Astrocyte (in vitro differentiated cells and primary cell): ENCODE results near the gene PDE3B.

Source experiments
- EZH2 ChIP-seq: IDR thresholded peaks from 2 replicates; pipeline ENCODE4 v1.6.1; 2012; ENCODE audit warnings: mild to moderate bottlenecking, low read length, inconsistent platforms; ENCODE audit not compliant: insufficient read depth
- TF ChIP-seq, protein P1 (sequence below): IDR thresholded peaks from 2 replicates; pipeline ENCODE4 v1.5.1; 2011; ENCODE audit warnings: low read depth, mild to moderate bottlenecking, inconsistent platforms, low read length, moderate library complexity; ENCODE audit not compliant: insufficient read depth

DNA sequence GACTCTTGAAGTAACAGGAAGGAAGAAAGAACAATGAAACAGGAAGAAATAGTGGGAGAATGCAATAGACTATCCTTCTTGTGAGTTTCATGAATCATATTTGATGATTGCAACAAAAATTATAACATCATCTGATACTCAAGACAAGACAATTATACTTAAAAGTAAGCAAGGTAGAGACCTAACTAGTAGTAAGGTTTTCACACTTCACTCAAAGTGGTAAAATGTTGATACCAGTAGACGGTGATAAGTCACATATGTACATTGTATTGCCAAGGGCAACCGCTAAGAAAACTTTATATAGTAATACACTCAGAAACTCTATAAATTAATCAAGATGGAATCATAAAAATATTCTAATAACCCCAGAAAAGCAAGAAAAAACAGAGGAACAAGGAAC, 140.6 kb downstream of the PDE3B start:
- TF ChIP-seq, protein P1, sequence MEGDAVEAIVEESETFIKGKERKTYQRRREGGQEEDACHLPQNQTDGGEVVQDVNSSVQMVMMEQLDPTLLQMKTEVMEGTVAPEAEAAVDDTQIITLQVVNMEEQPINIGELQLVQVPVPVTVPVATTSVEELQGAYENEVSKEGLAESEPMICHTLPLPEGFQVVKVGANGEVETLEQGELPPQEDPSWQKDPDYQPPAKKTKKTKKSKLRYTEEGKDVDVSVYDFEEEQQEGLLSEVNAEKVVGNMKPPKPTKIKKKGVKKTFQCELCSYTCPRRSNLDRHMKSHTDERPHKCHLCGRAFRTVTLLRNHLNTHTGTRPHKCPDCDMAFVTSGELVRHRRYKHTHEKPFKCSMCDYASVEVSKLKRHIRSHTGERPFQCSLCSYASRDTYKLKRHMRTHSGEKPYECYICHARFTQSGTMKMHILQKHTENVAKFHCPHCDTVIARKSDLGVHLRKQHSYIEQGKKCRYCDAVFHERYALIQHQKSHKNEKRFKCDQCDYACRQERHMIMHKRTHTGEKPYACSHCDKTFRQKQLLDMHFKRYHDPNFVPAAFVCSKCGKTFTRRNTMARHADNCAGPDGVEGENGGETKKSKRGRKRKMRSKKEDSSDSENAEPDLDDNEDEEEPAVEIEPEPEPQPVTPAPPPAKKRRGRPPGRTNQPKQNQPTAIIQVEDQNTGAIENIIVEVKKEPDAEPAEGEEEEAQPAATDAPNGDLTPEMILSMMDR = no peak
- TF ChIP-seq EZH2 = no peak
